D341Med (cell line): Measurements from ENCODE around the gene ZNF143.
A peak's percentile ranks its signal among the peaks of the same experiment; 100 is the strongest.
"Not testable (repeated sequence)": the region's sequence is repeated elsewhere in the genome, so short reads cannot be mapped to it uniquely, and the experiment has no call there.

Experiments
- DNase-seq: peaks from one replicate; pipeline ENCODE4 v3.0.0; 2012; ENCODE audit warnings: low spot score

Gene ZNF143

DNA sequence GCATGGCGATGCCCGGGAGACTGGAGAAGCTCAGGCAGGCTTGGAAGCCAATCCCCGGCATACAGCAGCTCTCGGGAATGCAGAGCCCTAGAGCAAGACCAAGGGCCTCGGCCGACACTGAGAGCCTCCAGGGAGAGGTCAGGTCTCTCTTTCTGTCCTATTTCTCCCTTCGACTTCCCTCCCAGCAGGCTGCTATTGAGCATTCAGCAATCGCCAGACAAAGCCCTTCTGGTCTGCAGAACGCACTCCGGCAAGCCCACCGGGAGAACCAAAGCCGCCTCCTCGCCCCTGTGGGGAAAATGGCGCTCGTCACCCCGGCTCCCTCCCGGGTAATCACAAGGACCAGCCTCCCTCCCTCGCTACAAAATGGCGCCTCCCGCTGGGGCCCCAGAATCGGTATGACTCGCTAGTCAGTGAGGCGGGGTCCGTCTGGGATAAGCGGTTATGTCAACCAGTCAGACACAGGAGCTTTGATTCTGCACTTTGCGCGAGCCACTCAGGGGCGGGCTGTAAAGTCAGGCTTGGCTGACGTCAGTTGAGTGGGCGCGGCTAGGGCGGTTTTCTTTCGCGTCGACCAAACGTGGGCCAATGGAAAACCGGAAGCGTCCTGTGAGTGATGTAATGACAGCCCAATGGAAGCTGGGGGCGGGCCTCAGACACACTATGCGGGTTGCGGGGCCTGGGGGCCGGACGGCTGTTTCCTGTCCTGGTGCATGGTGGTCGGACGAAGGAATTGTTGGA, at the start of gene ZNF143:
Gene ZNF143 (plus strand): TSS at position 691 of the 741 bp plus-strand sequence. CDS start 10,297 bp downstream, outside the sequence.
- DNase-seq = peak; percentile 93

DNA sequence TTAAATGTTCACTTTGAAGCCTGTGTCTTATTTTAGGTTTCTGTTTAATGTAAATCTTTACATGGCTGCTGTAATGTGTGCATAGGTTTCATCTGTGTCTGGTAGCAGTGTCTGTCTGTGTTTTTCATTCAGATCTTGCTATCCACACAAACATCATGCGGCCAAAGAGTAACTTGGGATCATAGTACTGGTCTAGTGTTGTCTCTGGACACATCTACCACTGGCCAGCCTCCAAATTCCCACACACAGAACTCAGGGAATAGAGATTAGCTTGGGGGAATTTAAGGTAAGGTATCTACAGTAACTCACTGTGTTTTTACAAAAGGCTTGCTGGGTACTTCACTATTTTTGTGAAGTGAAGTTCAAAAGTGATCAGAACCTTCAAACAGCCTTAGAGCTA, 32.1 kb upstream of the ZNF143 start:
- DNase-seq = no peak

DNA sequence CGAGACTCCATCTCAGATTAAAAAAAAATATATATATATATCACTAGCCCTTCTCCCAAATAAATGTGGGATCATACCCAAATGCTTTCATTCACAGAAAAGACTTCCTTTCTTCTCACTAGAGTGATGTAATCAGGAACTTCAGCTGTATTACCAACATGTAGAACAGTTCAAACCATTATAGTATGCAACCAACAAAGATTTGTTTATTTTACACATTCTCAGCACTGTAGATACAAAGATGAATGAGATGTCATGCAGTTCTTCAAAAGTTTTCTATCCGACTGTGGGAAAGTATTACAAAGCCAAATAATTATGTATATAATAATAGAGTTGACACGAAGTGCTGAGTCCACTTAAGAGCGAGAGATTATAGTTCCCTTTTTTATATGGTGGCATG, 22.2 kb upstream of the ZNF143 start:
- DNase-seq = no peak

DNA sequence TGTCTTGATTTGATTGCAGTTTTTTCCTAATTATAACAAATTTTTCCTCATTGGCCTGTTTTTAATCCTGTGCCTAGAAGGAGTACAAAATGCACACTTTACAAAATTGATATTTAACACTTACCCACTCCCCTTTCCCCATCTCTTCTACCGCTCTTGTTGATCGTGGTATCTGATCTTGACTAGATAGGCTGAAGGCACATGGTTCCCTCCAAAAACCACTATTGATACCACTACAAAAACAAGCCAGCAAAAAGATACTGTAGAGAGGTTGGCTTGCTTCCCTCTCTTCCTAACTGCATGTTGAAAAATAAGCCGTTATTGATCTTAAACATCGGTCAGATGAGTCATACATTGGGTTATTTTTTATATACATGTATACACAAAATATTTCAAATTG, 14.6 kb upstream of the ZNF143 start:
- DNase-seq = no peak

DNA sequence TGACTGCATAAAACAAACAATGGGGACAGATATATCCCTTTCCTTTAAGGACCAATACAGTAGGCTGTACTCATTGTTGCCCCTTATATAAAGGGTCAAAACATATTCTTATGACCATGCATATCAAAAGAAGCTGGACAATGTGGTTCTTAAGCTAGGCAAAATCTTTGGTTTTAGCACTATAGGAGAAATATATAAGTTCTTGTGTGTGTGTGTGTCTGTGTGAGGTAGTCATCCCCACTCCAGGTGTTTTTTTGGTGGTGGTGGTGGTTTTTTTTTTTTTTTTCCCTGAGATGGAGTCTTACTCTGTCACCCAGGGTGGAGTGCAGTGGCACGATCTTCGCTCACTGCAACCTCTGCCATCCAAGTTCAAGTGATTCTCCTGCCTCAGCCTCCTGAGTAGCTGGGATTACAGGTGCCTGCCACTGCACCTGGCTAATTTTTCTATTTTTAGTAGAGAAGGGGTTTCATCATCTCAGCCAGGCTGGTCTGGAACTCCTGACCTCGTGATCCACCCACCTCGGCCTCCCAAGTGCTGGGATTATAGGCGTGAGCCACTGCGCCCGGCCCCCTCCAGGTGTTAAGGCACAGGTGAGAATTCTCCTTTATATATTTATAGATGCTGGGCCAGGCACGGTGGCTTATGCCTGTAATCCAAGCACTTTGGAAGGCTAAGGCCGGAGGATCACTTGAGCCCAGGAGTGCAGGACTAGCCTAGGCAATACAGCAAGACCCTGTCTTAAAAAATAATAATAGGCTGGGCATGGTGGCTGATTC, 12.0 kb upstream of the ZNF143 start:
- DNase-seq = no peak

DNA sequence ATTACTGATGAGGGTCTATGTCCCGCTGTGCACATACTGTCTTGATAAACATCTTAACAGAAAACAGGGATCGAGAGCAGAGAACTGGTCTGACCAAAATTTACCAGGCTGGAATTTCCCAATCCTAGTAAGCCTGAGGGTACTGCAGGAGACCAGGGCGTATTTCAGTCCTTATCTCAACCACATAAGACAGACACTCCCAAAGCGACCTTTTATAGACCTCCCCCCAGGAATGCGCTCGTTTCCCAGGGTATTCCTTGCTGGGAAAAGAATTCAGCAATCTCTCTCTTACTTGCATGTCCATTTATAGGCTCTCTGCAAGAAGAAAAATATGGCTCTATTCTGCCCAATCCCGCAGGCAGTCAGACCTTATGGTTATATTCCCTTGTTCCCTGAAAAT, 8.8 kb upstream of the ZNF143 start:
- DNase-seq = not testable (repeated sequence)

DNA sequence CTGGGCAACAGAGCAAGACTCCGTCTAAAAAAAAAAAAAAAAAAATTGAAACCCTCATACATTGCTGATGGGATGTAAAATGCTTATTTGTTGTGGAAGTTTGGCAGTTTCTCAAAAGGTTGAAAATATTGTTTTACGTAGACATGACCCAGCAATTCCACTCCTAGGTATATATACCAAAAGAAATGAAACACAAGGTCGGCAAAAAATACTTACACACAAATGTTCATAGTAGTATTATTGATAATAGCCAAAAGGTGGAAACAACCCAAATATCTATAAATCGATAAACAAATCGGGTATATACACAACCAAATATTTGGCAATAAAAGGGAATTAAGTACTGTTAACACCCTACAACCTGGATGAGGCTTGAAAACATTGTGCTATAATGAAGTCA, 5.1 kb upstream of the ZNF143 start:
- DNase-seq = no peak

DNA sequence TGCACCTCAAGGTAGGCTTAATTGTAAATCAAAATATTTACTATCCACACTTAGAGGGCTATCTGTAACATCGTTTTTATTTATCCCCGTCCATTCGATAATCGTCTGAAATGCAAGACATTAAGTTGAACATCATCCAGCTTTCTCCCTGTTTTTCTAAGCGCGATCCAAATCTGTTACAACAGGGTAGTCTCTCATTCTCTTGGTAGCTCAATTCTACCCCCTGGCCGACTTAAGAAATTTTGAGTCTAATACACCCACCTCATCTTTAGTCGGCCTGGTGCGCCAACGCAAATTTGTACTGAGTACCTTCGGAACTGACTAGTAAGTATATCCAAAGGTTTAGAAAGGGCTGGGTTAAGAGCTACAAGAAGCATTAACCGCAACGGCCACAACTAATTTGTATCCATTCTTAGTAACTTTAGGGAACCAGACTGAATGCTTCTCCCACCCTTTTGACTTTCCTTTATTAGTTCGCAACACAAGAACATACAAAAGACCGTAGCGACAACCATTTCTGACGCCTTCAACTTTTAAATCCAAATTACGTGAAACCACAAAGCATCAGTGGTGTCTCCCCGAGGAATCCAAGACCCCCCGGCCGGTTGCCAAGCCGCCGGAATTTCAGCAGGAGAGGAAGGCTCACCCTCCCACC, 1.0 kb upstream of the ZNF143 start:
- DNase-seq = peak; percentile 22

DNA sequence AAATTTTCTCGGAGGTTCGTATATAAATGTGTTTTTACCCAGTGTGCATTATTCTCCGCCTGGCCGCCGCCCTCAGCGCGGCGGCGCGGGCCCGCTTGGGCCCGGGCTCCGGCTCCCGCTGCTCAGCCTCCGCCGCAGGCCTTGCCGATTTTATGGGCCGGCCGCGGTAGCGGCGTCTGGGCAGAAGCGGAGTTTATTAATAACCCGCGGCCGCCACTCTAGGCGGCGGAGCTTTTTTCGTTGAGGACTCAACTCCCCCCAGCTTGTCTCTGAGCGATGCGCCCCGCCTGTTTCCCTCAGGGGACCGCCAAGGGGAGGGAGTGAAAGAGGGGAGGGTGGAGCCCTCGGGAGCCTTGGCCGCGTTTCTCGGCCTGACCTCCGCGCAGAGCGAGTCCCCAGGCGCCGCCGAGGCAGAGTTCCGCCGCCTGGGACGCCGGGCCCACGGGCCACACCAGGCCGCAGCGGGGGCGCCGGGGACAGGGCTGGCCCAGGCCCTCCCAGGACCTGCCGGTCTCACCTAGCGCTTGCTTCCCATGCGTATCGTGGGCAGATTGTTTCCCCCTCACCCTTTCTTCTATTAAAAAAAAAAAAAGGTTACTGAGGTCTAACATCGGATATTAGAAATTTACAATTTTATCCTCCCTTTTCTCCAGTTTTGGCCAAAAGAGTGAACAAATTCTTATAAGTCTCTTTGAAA, 399 bp downstream of the ZNF143 start:
- peak; percentile 89 for DNase-seq

DNA sequence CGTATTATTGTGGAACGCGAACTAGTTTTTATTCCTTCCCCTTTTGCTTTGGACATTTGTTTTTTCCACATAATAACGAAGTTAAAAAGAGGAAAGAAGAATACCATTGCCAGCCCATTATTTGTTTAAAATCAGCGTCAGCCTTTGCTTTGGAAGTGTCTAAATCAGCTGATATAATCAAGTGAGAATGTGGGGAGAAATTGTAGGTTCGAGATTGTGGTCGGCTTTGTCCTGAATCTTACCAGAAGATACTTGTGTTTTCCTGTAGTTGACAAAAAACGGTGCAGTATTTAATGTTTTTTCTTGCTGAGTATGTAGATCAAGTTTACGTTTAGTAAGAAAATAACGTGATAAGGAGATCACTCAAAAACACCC, 935 bp downstream of the ZNF143 start:
- no peak for DNase-seq

DNA sequence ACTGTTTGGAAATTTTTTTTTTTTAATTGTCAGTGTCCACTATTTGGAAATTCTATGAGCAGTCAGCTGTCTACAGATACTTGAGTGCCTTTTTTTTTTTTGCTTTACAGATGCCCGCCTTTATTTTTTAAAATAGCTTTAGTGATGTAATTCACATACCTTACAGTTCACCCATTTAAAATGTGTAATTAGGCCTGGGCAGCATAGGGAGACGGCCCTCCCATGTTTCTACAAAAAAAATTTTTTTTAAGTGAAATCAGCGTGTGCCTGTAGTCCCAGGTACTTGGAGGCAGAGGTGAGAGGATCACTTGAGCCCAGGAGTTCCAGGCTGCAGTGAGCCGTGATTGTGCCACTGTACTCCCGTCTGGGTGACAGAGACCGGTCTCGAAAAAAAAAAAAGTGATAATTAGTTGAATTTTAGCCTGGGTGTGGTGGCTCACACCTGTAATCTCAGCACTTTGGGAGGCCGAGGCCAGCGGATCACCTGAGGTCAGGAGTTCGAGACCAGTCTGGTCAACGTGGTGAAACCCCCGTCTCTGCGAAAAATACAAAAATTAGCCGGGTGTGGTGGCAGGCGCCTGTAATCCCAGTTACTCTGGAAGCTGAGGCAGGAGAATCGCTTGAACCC, 1.5 kb downstream of the ZNF143 start:
- DNase-seq = no peak

DNA sequence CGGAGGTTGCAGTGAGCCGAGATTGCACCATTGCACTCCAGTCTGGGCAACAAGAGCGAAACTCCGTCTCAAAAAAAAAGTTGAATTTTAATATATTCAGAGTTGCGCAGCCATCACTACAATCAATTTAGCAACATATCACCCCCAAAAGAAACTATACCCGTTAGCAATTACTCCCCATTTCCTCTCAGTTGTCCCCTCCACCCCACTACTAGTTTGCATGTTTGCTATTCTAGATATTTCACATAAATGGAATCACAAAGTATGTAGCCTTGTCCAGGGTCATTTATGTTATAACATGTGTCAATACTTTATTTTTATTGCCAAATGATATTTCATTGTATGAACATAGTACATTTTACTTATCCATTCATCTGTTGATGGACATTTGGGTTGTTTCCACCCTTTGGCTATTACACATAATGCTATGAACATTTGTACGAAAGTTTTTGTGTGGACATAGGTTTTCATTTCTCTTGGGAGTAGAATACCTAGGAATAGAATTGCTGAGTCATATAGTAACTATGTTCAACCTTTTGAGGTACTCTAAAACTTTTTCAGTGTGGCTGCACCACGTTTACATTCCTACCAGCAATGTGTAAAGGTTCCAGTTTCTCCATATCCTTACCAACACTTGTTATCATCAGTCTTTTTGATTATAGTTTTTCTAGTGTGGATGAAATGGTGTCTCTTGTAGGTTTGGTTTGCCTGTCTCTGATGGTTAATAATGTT, 2.2 kb downstream of the ZNF143 start:
- DNase-seq = no peak

DNA sequence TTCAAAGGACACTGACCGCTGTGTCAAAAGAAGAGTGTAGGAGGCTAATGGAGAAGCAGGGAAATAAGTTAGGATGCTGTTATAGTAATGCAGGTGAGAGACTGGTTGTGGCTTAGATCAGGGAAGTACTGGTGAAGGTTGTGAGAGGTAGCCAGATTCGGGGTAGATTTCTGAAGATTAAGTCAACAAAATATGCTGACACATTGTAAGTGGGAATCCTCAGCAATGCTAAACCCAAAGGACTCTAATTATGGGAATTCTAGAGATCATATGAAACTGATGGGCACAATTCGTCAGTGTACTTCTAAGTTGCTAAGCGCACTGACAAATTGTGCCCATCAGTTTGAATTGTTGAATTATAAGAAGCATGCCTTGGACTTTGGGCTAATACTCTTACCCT, 10.0 kb downstream of the ZNF143 start:
- DNase-seq = no peak

DNA sequence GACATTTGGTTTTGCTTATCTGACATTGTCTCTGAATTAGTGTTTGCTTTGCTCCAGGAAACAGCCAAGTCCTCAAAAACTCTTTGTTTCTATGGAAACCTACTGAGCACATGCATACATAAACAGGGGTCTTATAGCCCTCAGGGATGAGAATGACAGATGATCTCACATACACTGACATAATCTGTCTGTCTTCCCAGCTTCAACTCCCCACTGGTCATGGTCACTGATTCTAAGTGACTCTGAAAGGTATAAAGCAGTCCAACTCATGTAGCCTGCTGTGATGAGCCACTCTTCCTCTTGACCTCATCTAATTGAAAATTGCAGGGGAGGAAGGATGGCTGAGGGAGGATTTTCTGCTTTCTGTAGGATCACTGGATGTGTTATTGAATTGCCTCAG, 12.6 kb downstream of the ZNF143 start:
- no peak for DNase-seq

DNA sequence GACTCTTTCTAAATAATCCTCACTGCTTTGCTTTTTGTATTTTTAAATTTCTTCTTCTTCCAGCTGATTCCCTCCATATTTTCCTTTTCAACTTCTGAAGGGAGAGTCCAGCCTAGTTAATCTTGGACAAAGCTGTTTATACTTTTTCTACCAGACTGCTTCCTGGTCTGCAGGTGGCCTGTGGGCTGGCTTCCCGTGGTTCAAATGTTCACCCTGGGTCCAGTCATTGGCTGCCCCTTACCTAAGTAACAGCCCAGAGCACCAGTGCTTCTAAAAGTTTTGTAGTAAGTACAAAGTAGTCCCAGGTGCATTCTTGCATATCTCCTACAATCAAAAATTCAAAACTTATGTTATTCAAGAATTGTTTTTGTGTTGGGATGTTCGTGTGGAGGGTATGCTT, 19.1 kb downstream of the ZNF143 start:
- no peak for DNase-seq

DNA sequence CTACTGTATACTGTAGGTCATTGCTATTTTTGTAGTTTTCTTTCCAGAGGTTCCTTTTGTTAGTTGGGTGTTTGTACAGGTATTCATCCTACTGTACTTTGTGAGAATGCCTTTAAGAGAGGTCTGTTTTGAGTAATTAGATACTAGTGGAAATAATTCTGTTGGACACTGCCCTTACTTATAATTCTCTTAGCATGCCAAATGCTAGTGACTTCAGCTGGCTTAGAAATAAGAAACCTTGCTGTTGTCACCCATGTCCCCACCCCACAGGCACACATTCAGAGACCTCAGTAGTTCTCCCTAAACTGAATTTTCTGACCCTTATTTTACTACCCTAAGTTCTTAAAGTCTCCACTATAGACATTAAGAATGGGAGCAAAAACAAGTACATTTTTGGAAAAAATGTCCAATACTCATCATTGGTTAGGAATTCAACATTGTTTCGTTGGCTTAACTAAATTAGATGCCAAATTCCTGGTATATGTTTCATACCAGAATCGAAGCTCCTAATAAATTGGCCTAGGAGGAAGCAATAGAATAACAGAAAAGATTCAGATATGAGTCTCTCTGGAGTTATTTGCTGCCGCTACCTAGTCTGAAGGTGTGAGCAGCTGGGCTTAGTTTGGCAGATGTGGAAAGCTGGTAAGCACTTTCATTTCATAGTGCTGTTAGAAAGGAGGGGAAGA, 28.4 kb downstream of the ZNF143 start:
- DNase-seq = no peak

DNA sequence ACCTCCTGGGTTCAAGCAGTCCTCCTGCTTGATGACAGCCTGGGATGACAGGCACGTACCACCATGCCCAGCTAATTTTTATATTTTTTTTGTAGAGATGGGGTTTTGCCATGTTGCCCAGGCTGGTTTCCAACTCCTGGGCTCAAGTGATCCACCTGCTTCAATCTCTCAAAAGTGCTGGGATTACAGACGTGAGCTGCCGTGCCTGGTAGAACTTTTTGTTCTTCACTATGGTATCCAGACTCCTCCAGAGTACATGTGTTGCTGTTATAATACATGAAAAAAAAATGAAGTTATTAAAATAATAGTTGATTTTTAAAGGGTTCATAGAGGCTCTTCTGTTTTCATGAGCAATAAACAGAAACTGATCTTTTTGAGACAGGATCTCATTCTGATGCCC, 29.6 kb downstream of the ZNF143 start:
- DNase-seq = no peak

DNA sequence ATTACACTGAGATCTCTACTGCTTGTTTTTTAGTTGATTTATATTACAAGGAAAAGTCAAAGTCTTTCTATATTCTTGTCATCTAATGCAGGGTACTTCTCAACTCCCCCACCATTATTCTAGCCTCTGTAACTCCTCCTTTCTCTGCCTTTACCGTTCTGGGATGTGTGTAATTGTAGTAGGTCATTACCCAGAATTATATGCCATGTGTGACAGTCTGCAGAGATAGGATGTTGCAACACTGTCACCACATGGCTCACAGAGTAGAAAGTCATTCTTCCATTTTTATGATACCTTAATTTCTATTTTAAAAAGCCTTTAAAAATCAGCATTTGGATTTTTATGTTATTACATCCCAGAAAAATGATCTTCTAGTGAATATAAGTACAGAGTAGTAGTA, 32.7 kb downstream of the ZNF143 start:
- DNase-seq = no peak

DNA sequence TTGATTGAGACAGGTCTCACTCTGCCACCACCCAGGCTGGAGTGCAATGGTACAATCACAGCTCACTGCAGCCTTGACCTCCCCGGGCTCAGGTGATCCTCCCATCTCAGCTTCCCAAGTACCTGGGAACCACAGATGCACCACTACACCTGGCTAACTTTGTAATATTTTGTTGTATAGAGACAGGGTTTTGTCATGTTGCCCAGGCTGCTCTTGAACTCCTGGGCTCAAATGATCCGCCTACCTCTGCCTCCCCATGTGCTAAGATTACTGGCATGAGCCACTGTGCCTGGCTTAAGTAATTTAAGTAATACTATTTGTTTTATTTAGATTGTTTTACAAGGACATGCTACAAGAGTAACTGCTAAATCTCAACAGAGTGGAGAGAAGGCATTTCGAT, 33.5 kb downstream of the ZNF143 start:
- DNase-seq = no peak

DNA sequence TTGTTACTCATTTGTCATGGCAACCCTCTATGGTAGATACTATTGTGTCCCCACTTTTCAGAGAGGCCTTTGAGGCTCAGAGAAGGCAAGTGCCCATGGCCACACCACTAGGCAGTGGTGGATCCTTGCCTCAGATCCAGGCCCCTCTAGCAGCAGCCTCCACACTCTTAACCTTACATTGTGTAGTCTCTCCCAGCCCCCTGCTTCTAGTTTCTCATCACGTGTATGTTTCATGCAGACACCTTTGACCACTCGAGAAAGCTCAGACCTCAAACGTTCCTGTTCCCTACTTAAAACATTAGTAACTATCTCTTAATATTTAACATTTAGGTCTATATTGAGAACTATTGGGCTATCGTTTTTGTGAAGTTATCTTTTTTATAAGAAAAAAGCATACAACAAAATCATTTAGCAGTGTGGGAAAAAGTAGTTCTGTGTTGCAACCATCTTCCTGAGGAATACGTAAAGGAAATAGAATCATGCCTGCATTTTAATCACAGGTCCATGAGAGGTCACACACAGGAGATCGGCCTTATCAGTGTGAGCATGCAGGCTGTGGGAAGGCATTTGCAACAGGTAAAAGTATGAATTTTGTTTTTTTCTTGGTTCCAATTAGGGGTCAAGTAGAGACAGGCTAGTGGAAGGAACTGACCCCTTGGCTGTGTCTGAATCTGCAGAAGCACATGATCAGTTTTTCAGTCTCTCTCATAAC, 35.1 kb downstream of the ZNF143 start:
- DNase-seq = no peak
